ENCODE results near the gene OVCH1. TPM values are rescaled to one million over a fixed set of nuclear protein-coding genes. Genes with fewer than 3 reads are reported as not detected.

Gene OVCH1
- not detected in 2 replicates for total RNA-seq (2014; rRNA removed; shearing (Covaris generic))

- DNase-seq (ENCODE audit: low spot score) = no peak
Measured at GRCh38 chr12:29497588-29497987, at the start of gene OVCH1. TSS of gene OVCH1 (minus strand) at chr12:29497686. CDS start at chr12:29497686, 0 bp downstream.

- peak; percentile 43 for DNase-seq (ENCODE audit: low spot score)
Measured at GRCh38 chr12:29547151-29547632, 49.7 kb upstream of the OVCH1 start.

GRCh38 chr12:29546000-29546399 is 48.5 kb upstream of the OVCH1 start:
- DNase-seq (ENCODE audit: low spot score) = peak; percentile 32

GRCh38 chr12:29545102-29545467 is 47.6 kb upstream of the OVCH1 start:
- DNase-seq (ENCODE audit: low spot score) = no peak

- DNase-seq (ENCODE audit: low spot score) = no peak
Measured at GRCh38 chr12:29544428-29545101, 47.1 kb upstream of the OVCH1 start.

- no peak for DNase-seq (ENCODE audit: low spot score)
Measured at GRCh38 chr12:29543036-29543435, 45.5 kb upstream of the OVCH1 start.

- DNase-seq (ENCODE audit: low spot score) = no peak
Measured at GRCh38 chr12:29537298-29537697, 39.8 kb upstream of the OVCH1 start.

- DNase-seq (ENCODE audit: low spot score) = no peak
Measured at GRCh38 chr12:29534935-29535334, 37.4 kb upstream of the OVCH1 start.

GRCh38 chr12:29533815-29534489 is 36.5 kb upstream of the OVCH1 start:
- no peak for DNase-seq (ENCODE audit: low spot score)

- no peak for DNase-seq (ENCODE audit: low spot score)
Measured at GRCh38 chr12:29531471-29531870, 34.0 kb upstream of the OVCH1 start.

GRCh38 chr12:29530436-29530835 is 33.0 kb upstream of the OVCH1 start:
- DNase-seq (ENCODE audit: low spot score) = no peak

GRCh38 chr12:29528161-29528560 is 30.7 kb upstream of the OVCH1 start:
- DNase-seq (ENCODE audit: low spot score) = no peak

- DNase-seq (ENCODE audit: low spot score) = no peak
Measured at GRCh38 chr12:29521951-29522350, 24.5 kb upstream of the OVCH1 start.

- peak; percentile 35 for DNase-seq (ENCODE audit: low spot score)
Measured at GRCh38 chr12:29519585-29520182, 22.2 kb upstream of the OVCH1 start.

GRCh38 chr12:29518407-29518806 is 20.9 kb upstream of the OVCH1 start:
- no peak for DNase-seq (ENCODE audit: low spot score)

- peak; percentile 5 for DNase-seq (ENCODE audit: low spot score)
Measured at GRCh38 chr12:29517264-29517663, 19.8 kb upstream of the OVCH1 start.

- DNase-seq (ENCODE audit: low spot score) = peak; percentile 48
Measured at GRCh38 chr12:29516431-29516875, 19.0 kb upstream of the OVCH1 start.

GRCh38 chr12:29510591-29511185 is 13.2 kb upstream of the OVCH1 start:
- DNase-seq (ENCODE audit: low spot score) = no peak

- no peak for DNase-seq (ENCODE audit: low spot score)
Measured at GRCh38 chr12:29509503-29509902, 12.0 kb upstream of the OVCH1 start.

- DNase-seq (ENCODE audit: low spot score) = no peak
Measured at GRCh38 chr12:29508949-29509348, 11.5 kb upstream of the OVCH1 start.

GRCh38 chr12:29505122-29505521 is 7.6 kb upstream of the OVCH1 start:
- no peak for DNase-seq (ENCODE audit: low spot score)

GRCh38 chr12:29503283-29503682 is 5.8 kb upstream of the OVCH1 start:
- DNase-seq (ENCODE audit: low spot score) = no peak
